Hepatocyte (in vitro differentiated cells): ENCODE results near the gene ZNF597.

Experiments
- EZH2 ChIP-seq: fragments of 200-600 bp; sonication (generic); IDR thresholded peaks from 2 replicates; pipeline ENCODE4 v1.6.1; 2016; ENCODE audit warnings: antibody characterized with exemption, mild to moderate bottlenecking, borderline replicate concordance
- TF ChIP-seq, protein P1 (sequence below): fragments of 200-600 bp; sonication (generic); IDR thresholded peaks from 2 replicates; pipeline ENCODE4 v1.5.1; 2016; ENCODE audit warnings: antibody characterized with exemption, mild to moderate bottlenecking; ENCODE audit not compliant: poor library complexity

DNA sequence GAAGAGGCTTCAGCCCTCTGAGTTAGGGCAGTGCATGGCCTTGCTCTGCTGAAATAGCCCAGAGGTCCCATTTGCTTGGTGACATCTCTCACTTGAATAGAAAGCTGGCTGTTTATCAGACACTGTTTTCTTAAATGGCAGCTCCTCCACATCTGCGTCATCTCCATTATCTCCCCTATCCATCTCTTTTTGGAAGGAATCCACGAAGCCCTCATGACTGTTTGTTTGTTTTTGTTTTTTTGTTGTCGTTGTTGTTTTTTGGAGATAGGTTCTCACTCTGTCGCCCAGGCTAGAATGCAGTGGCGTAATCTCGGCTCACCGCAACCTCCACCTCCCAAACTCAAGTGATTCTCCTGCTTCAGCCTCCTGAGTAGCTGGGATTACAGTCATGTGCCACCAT, 16.8 kb upstream of the ZNF597 start:
- TF ChIP-seq, protein P1, sequence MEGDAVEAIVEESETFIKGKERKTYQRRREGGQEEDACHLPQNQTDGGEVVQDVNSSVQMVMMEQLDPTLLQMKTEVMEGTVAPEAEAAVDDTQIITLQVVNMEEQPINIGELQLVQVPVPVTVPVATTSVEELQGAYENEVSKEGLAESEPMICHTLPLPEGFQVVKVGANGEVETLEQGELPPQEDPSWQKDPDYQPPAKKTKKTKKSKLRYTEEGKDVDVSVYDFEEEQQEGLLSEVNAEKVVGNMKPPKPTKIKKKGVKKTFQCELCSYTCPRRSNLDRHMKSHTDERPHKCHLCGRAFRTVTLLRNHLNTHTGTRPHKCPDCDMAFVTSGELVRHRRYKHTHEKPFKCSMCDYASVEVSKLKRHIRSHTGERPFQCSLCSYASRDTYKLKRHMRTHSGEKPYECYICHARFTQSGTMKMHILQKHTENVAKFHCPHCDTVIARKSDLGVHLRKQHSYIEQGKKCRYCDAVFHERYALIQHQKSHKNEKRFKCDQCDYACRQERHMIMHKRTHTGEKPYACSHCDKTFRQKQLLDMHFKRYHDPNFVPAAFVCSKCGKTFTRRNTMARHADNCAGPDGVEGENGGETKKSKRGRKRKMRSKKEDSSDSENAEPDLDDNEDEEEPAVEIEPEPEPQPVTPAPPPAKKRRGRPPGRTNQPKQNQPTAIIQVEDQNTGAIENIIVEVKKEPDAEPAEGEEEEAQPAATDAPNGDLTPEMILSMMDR, result no peak
- no peak for TF ChIP-seq EZH2
